SKM-1 treated with dmso at 0.1 percent for 144 hours (cell line): ENCODE results near the gene KRTAP15-1.

Experiments
- DNase-seq: peaks from one replicate; lab custom pipeline; 2025; ENCODE audit not compliant: unreplicated experiment; lab: John Stamatoyannopoulos, UW

KRTAP15-1 gene

GRCh38 chr21:30439975-30440374 is at the start of gene KRTAP15-1:
Gene KRTAP15-1 (plus strand): TSS chr21:30440275. CDS start chr21:30440328, 53 bp downstream.
- DNase-seq: no peak

GRCh38 chr21:30391492-30392025 is 48.5 kb upstream of the KRTAP15-1 start:
- DNase-seq: no peak

GRCh38 chr21:30395731-30396130 is 44.3 kb upstream of the KRTAP15-1 start, which contains the start of gene KRTAP13-1:
Gene KRTAP13-1 (plus strand): TSS chr21:30396031. CDS start chr21:30396087, 56 bp downstream.
- no peak for DNase-seq

GRCh38 chr21:30408782-30409494 is 31.1 kb upstream of the KRTAP15-1 start:
- peak; percentile 9 for DNase-seq

- no peak for DNase-seq
Measured at GRCh38 chr21:30415993-30416392, 24.1 kb upstream of the KRTAP15-1 start.

- DNase-seq: no peak
Measured at GRCh38 chr21:30425826-30426225, 14.2 kb upstream of the KRTAP15-1 start, which contains the start of gene KRTAP13-3. Gene KRTAP13-3 (minus strand): TSS chr21:30425926. CDS start chr21:30425912, 14 bp downstream.

GRCh38 chr21:30426731-30427130 is 13.3 kb upstream of the KRTAP15-1 start:
- no peak for DNase-seq

- no peak for DNase-seq
Measured at GRCh38 chr21:30430170-30430655, 9.9 kb upstream of the KRTAP15-1 start, which contains the start of gene KRTAP13-4. Gene KRTAP13-4 (plus strand): TSS chr21:30430220. CDS start chr21:30430276, 56 bp downstream.

GRCh38 chr21:30434033-30434631 is 5.9 kb upstream of the KRTAP15-1 start:
- DNase-seq: peak; percentile 41

- DNase-seq: no peak
Measured at GRCh38 chr21:30437010-30437565, 3.0 kb upstream of the KRTAP15-1 start.

GRCh38 chr21:30443226-30443625 is 3.2 kb downstream of the KRTAP15-1 start:
- no peak for DNase-seq

- no peak for DNase-seq
Measured at GRCh38 chr21:30444204-30444603, 4.1 kb downstream of the KRTAP15-1 start.

- peak; percentile 9 for DNase-seq
Measured at GRCh38 chr21:30447056-30447455, 7.0 kb downstream of the KRTAP15-1 start.

GRCh38 chr21:30448514-30448913 is 8.4 kb downstream of the KRTAP15-1 start:
- DNase-seq: no peak

GRCh38 chr21:30463713-30464112 is 23.6 kb downstream of the KRTAP15-1 start:
- peak; percentile 48 for DNase-seq

- DNase-seq: no peak
Measured at GRCh38 chr21:30468900-30469714, 29.0 kb downstream of the KRTAP15-1 start.

GRCh38 chr21:30478004-30478403 is 37.9 kb downstream of the KRTAP15-1 start:
- DNase-seq: no peak

- no peak for DNase-seq
Measured at GRCh38 chr21:30479259-30479658, 39.2 kb downstream of the KRTAP15-1 start.

GRCh38 chr21:30480145-30480544 is 40.1 kb downstream of the KRTAP15-1 start, which contains the start of gene KRTAP19-1:
Gene KRTAP19-1 (minus strand): TSS chr21:30480367. CDS start chr21:30480317, 50 bp downstream.
- DNase-seq: no peak

- DNase-seq: no peak
Measured at GRCh38 chr21:30482130-30482529, 42.1 kb downstream of the KRTAP15-1 start.
